ENCODE measurements around the gene SLC44A1.

GRCh38 chr9:105396441-105396840 lies 152.0 kb downstream of the SLC44A1 start:
- no peak for TF ChIP-seq CTCF (IDR thresholded peaks at IDR 0.05)
- no peak for TF ChIP-seq POLR2A (IDR thresholded peaks at IDR 0.05)

All from adrenal gland (tissue), 5 donors.